Stimulated activated naive B cell treated with anti-CD40 and anti-IgM and Interleukin-4, amounts not matched to agents 10 μg/mL and 1 μg/mL and 100 μg/mL, for 72 hours (primary cell): ENCODE results near the gene DRAP1.

Source experiments
- ATAC-seq, 2 donors: fragments of 150-1000 bp; cut with Tn5 transposase; replicated peaks; 2 replicates each; pipeline ENCODE4 v1.10.0; 2021; ENCODE audit warnings: moderate library complexity in 1 of 2
- DNase-seq: peaks from one replicate; pipeline ENCODE4 v3.0.0; 2021
- H3K27ac Mint-ChIP-seq: one replicate; pipeline ENCODE4 v1.8.0; 2022; ENCODE audit warnings: mild to moderate bottlenecking, mixed read lengths
- H3K27me3 Mint-ChIP-seq, 2 donors: one replicate each; pipeline ENCODE4 v1.8.0; 2022; ENCODE audit warnings: mixed read lengths in 2 of 2
- H3K36me3 Mint-ChIP-seq, 2 donors: one replicate each; pipeline ENCODE4 v1.8.0; 2022; ENCODE audit warnings: mixed read lengths in 2 of 2, mild to moderate bottlenecking in 1 of 2
- H3K4me1 Mint-ChIP-seq, 2 donors: one replicate each; pipeline ENCODE4 v1.8.0; 2022; ENCODE audit warnings: mixed read lengths in 2 of 2, mild to moderate bottlenecking in 1 of 2
- H3K4me3 Mint-ChIP-seq, 2 donors: one replicate each; pipeline ENCODE4 v1.8.0; 2022; ENCODE audit warnings: mild to moderate bottlenecking in 2 of 2, mixed read lengths in 2 of 2, moderate library complexity in 1 of 2
- H3K9me3 Mint-ChIP-seq, 2 donors: one replicate each; pipeline ENCODE4 v1.8.0; 2022; ENCODE audit warnings: mixed read lengths in 2 of 2, mild to moderate bottlenecking in 1 of 2

The DRAP1 gene

DNA sequence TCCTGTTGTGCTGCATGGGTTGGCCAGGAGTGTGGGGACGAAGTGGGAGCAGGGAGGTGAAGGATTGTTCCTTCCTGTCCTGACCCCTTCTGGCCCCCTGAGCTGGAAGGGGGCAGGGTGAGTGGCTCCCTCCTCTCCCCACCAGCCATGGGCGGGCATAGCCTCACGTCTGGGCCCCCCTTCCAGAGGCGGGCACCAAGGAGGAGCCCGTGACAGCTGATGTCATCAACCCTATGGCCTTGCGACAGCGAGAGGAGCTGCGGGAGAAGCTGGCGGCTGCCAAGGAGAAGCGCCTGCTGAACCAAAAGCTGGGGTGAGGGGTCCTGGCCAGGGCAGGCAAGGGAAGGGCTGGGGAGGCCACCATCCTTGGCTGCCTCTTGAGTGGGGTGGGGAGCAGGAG, 45.7 kb downstream of the DRAP1 start:
- Mint-ChIP-seq H3K27me3 (no peaks in the 10 kb centered on the region), H3K9me3 (no peaks in the 10 kb centered on the region), H3K36me3 (peaks cover 49 to 60% of the 10 kb centered on the region in 2 donors), H3K4me1 (peaks cover 28 to 42% of the 10 kb centered on the region in 2 donors), H3K4me3 (no peak overlapping the region), H3K27ac (peak overlapping the region; percentile 79)
- ATAC-seq = no peak
- no peak for DNase-seq

DNA sequence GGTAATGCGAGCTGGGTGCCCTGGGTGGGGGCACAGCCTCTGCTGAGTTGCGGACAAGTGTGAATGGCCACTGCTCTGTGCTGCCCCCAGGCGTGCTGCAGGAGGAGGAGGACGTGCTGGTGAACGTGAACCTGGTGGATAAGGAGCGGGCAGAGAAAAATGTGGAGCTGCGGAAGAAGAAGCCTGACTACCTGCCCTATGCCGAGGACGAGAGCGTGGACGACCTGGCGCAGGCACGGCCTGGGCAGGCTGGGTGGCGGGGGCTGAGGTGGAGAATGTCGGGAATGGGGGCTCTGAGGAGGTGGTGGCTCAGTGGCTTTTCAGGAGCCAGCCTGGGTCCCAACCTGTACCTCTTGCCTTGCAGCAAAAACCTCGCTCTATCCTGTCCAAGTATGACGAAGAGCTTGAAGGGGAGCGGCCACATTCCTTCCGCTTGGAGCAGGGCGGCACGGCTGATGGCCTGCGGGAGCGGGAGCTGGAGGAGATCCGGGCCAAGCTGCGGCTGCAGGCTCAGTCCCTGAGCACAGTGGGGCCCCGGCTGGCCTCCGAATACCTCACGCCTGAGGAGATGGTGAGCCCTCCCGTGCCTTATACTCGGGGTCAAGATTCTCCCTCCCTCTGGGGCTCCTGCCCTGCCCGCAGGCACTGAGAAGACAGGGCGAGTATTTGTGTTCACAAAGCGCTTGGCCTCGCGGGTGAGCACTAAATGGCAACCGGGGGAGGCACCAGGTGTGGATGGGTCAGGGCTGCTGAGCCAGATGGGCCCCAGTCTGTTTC, 46.9 kb downstream of the DRAP1 start:
- peaks cover 29 to 48% of the 10 kb centered on the region in 2 donors for H3K4me1 Mint-ChIP-seq
- no peaks in the 10 kb centered on the region for H3K27me3 Mint-ChIP-seq
- ATAC-seq = no peak
- no peak overlapping the region for H3K4me3 Mint-ChIP-seq
- H3K9me3 Mint-ChIP-seq = no peaks in the 10 kb centered on the region
- no peak for DNase-seq
- H3K27ac Mint-ChIP-seq = peak overlapping the region; percentile 14
- peaks cover 55 to 67% of the 10 kb centered on the region in 2 donors for H3K36me3 Mint-ChIP-seq

DNA sequence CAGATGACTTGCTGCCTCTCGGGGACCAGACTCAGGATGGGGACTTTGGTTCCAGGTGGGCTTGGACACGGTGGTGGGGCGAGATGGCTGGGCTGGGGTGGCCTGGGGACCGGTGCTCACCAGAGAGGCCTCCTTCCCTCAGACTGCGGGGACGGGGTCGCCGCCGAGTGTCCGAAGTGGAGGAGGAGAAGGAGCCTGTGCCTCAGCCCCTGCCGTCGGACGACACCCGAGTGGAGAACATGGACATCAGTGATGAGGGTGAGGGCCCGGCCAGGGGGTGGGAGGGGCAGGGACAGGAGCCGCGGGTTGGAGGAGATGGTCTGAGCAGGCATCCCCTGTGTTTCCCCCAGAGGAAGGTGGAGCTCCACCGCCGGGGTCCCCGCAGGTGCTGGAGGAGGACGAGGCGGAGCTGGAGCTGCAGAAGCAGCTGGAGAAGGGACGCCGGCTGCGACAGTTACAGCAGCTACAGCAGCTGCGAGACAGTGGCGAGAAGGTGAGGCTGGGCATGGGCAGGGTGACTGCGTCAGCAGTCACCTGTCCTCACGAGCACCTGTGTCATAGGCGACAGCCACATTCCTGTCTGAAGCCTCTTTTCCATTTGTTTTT, 48.2 kb downstream of the DRAP1 start:
- Mint-ChIP-seq H3K4me3 (no peak overlapping the region), H3K36me3 (peaks cover 59 to 70% of the 10 kb centered on the region in 2 donors), H3K9me3 (no peaks in the 10 kb centered on the region), H3K27ac (no peak overlapping the region), H3K4me1 (peaks cover 24 to 44% of the 10 kb centered on the region in 2 donors), H3K27me3 (no peaks in the 10 kb centered on the region)
- DNase-seq (no peak), ATAC-seq (no peak)

DNA sequence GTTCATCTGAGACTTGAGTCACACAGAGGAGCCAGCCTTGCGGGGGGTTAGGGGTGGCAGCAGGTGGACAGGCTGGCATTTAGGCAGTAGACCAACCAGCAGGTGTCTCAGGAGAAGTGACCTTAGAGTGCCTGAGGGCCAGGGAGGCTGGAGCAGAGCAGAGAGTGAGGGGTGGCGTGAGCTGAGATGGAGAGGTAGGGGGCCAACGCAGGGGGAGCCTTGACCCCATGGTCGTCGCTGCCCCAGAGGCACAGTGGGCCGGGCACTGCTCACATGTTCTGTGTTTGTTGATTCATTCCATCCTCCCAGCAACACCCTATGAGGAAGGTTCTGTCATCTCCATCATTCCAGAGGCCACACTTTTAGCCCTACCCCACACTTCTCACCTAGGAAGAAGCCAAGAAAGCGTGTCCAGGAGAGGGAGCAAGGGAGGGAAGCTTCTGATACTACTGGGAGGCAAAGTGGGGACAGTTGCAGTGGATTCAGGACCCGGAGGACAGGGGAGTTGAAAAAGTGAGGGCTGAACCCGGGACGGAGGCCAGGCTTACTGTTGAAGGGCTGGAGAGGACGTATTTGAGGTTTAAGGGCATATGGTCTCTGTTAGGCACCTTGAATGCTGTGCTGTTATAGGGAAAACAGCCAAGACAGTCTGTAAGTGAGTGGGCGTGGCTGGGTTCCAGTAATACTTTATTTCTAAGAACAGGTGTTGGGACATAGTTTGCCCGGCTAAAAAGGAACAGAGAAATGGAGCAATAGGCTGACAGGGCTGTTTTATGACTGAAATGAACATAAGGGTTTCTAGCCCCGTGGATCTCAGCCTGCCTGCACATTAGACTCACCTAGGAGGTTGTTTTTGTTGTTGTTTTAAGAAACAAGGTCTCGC, 49.6 kb downstream of the DRAP1 start:
- Mint-ChIP-seq H3K27me3 (no peaks in the 10 kb centered on the region), H3K36me3 (peaks cover 64 to 71% of the 10 kb centered on the region in 2 donors), H3K4me3 (no peak overlapping the region), H3K27ac (peak overlapping the region; percentile 59), H3K9me3 (no peaks in the 10 kb centered on the region), H3K4me1 (peaks cover 13 to 30% of the 10 kb centered on the region in 2 donors)
- no peak for DNase-seq
- no peak for ATAC-seq
